ENCODE data around the gene TBL1X. TPM values are rescaled to one million over a fixed set of nuclear protein-coding genes. Genes with fewer than 3 reads are reported as not detected.

TBL1X gene
- total and polyA plus RNA-seq, 12 donors: 1.8 to 14.1 (median 9.8) TPM

- H3K27me3 ChIP-seq: no peaks in the 10 kb centered on the region
- peaks cover 0 to 3% (median 0%) of the 10 kb centered on the region in 11 donors for H3K9me3 ChIP-seq
- H3K36me3 ChIP-seq: no peaks in the 10 kb centered on the region
- H3K4me1 ChIP-seq: peaks cover 0 to 7% (median 0%) of the 10 kb centered on the region in 9 donors
- H3K4me3 ChIP-seq: no peak overlapping the region
- 69 to 76% methylated on average over 17 of the region's 17 CpGs for WGBS, 2 donors
- intact Hi-C loops (cut with DNase I): no loop called here
- ATAC-seq (peak; percentile 83 to 91 (median 90)), DNase-seq (peak; percentile 46 to 70)
- TF ChIP-seq CTCF (IDR thresholded peaks at IDR 0.05): no peak
- H3K27ac ChIP-seq: peak overlapping the region in 6 of 10 donors; percentile 23 to 79 (median 34)
Observed at GRCh38 chrX:9604111-9604907, 139.5 kb downstream of the TBL1X start.

- 59 to 72% methylated on average over 8 of the region's 8 CpGs for WGBS, 2 donors
- H3K4me3 ChIP-seq: no peak overlapping the region
Observed at GRCh38 chrX:9604908-9605306, 140.0 kb downstream of the TBL1X start.

GRCh38 chrX:9605484-9605883 lies 140.6 kb downstream of the TBL1X start:
- ATAC-seq (no peak), DNase-seq (no peak)
- no peak for TF ChIP-seq CTCF (IDR thresholded peaks at IDR 0.05)
- Histone ChIP-seq H3K4me1 (peaks cover 0 to 15% (median 0%) of the 10 kb centered on the region in 9 donors), H3K4me3 (no peak overlapping the region), H3K9me3 (peaks cover 0 to 3% (median 0%) of the 10 kb centered on the region in 11 donors), H3K36me3 (no peaks in the 10 kb centered on the region), H3K27ac (peak overlapping the region in 1 of 10 donors; percentile 56), H3K27me3 (no peaks in the 10 kb centered on the region)
- intact Hi-C loops (cut with DNase I): no loop called here

More at GRCh38 chrX:9604908-9605306, 140.0 kb downstream of the TBL1X start:
- Histone ChIP-seq H3K9me3 (peaks cover 0 to 3% (median 0%) of the 10 kb centered on the region in 11 donors), H3K4me1 (peaks cover 0 to 11% (median 0%) of the 10 kb centered on the region in 9 donors), H3K36me3 (no peaks in the 10 kb centered on the region), H3K27ac (peak overlapping the region in 6 of 10 donors; percentile 23 to 79 (median 34)), H3K27me3 (no peaks in the 10 kb centered on the region)
- intact Hi-C loops (cut with DNase I): no loop called here
- DNase-seq: no peak
- ATAC-seq: peak in 5 of 8 donors; percentile 8 to 25 (median 14)
- no peak for TF ChIP-seq CTCF (IDR thresholded peaks at IDR 0.05)

- ATAC-seq (no peak), DNase-seq (no peak)
- Histone ChIP-seq H3K36me3 (no peaks in the 10 kb centered on the region), H3K27ac (no peak overlapping the region), H3K9me3 (peaks cover 0 to 3% (median 0%) of the 10 kb centered on the region in 11 donors), H3K27me3 (no peaks in the 10 kb centered on the region), H3K4me3 (no peak overlapping the region), H3K4me1 (peaks cover 0 to 23% (median 0%) of the 10 kb centered on the region in 9 donors)
- no peak for TF ChIP-seq CTCF (IDR thresholded peaks at IDR 0.05)
- intact Hi-C loops (cut with DNase I): no loop called here
- WGBS, 2 donors: 80 to 88% methylated on average over 7 of the region's 7 CpGs
Observed at GRCh38 chrX:9606971-9607370, 142.1 kb downstream of the TBL1X start.
